Activated CD8-positive, alpha-beta memory T cell treated with anti-CD3 and anti-CD28 coated beads for 36 hours (primary cell): ENCODE measurements around the gene GCGR. TPM values are rescaled to one million over a fixed set of nuclear protein-coding genes. Genes with fewer than 3 reads are reported as not detected.

Source experiments
- CTCF ChIA-PET: fragments of 350-600 bp; sonication (Branson Sonifier 250); formaldehyde crosslinking; loops from one replicate; lab custom pipeline; 2021; ENCODE audit warnings: antibody characterized with exemption; lab: Charles Lee
- POLR2A ChIA-PET: fragments of 350-600 bp; sonication (Branson Sonifier 250); formaldehyde crosslinking; loops from one replicate; lab custom pipeline; 2021; ENCODE audit warnings: antibody characterized with exemption; lab: Charles Lee
- total RNA-seq, 2 experiments: library from RNA; stranded (reverse); gene quantifications; one replicate each; pipeline ENCODE4 v1.2.3, GENCODE V29; 2021

GCGR gene
- total RNA-seq = not detected

DNA sequence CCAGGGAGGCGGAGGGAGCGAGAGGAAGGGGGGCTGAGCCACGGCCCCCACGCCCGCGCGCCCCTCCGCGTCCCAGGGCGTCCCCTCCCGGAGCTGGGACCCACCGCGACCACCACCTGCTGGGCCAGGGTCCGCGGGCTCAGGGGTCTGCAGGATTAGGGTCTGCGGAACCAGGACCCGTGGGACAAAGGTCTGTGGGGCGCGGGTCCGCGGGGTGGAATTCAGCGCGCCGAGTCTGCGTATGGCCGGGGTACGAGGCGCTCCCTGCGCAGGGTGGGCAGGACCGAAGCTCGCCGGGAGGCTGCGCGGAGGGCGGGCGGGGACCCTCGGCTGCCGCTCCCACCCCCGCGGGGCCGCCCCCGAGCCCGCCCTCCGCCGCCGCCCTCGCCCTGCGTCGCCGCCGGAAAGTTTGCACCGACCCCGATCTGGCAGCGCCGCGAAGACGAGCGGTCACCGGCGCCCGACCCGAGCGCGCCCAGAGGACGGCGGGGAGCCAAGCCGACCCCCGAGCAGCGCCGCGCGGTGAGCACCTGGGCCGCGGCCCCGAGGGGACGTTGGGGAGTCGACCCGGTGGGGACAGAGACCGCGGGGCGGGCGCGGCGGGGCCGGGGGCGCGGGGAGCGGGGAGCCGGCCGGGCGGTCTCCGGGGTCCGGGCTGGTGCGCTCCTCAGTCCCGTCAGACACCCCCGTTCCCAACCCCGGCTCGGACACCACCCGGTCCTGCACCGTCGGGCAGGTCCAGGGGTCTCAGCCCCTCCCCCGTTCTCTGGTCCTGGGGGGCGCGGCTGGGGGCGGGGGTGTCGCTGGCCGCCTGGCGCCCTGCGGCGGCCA is at the start of gene GCGR:
TSS of gene GCGR (plus strand) at position 423 of the 831 bp plus-strand sequence. CDS start 4,869 bp downstream, outside the sequence.
- CTCF ChIA-PET = no interaction called here

DNA sequence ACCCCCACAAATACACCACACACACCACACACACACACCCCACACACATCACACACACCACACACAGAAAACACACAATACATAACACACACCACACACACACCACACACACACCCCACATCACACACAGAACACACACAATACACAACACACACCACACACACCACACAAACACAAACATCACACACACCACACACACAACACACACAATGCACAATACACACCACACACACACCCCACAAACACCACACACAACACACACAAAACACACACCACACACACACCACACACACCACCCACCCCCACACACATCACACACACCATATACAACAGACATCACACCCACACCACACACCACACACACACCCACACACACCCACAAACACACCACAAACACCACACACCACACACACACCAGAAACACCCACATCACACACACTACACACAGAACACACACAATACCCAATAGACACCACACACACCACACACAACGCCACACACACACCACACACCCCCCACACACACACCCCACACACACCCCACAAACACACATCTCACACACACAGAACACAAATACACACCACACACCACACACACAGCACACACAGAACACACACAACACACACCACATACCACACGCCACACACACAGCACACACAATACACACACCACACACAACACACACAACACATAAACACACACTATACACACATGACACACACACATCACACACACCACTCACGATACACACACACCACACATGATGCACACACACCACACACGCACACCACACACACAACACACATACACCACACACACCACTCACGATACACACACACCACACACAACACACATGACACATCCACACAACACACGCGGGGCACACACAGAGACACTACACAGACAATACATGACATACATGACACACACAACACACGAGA is 11.0 kb upstream of the GCGR start:
- POLR2A ChIA-PET = no interaction called here
- CTCF ChIA-PET = no interaction called here

More for the DNA sequence above, at the start of gene GCGR:
- POLR2A ChIA-PET = interaction anchor here (0.6 kb wide), 1 partner anchor 52 kb away, joined by 3 read pairs; no protein-coding TSS in a partner anchor

DNA sequence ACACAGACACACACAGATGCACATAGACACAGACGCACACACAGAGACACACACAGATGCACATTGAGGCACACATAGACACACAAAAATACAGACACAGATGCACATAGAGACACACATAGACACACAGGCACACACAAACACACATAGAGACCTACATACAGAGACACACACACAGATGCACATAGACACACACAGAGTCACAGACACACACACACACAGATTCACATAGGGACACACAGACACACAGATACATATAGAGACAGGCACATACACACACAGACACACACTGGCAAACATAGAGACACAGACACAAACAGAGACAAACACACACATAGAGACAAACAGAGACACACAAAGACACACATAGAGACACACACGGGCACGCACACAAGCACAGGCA is 9.9 kb upstream of the GCGR start:
- CTCF ChIA-PET = no interaction called here
- POLR2A ChIA-PET = no interaction called here

DNA sequence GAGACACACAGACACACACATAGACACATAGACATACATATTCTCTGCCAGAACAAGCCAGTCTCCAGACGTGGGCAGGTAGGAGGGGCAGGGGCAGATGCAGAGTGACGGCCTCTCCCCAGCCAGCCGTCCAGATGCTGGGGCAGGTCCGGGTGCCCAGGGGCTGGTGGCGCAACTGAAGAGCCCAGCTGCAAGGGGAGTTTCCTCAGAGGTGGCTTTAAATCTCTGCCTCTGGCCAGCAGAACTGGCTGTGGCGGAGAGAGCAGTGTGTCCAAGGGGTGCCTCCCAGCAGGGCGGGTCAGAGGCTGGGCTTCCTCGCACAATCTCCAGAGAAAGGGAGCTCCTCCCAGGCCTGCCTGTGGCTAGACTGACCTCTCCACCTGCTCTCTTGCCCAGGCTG is 9.4 kb upstream of the GCGR start:
- CTCF ChIA-PET = interaction anchor here (1.1 kb wide), 1 partner anchor 55 kb away, joined by 3 read pairs; no protein-coding TSS in a partner anchor
- POLR2A ChIA-PET = no interaction called here

DNA sequence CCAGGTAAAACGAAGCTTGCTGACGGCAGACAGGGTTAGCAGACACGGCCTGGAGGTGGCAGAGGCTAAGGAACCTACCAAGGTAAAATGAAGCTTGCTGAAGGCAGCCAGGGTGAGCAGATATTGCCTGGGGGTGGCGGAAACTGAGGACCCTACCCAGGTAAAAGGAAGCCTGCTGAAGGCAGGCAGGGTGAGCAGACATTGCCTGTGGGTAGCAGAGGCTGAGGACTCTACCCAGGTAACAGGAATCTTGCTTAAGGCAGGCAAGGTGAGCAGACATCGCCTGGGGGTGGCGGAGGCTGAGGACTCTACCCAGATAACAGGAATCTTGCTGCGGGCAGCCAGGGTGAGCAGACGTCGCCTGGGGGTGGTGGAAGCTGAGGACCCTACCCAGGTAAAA is 2.6 kb upstream of the GCGR start:
- ChIA-PET CTCF (no interaction called here), POLR2A (no interaction called here)

- POLR2A ChIA-PET = no interaction called here
Measured at GRCh38 chr17:81802048-81802758, 1.7 kb upstream of the GCGR start.

DNA sequence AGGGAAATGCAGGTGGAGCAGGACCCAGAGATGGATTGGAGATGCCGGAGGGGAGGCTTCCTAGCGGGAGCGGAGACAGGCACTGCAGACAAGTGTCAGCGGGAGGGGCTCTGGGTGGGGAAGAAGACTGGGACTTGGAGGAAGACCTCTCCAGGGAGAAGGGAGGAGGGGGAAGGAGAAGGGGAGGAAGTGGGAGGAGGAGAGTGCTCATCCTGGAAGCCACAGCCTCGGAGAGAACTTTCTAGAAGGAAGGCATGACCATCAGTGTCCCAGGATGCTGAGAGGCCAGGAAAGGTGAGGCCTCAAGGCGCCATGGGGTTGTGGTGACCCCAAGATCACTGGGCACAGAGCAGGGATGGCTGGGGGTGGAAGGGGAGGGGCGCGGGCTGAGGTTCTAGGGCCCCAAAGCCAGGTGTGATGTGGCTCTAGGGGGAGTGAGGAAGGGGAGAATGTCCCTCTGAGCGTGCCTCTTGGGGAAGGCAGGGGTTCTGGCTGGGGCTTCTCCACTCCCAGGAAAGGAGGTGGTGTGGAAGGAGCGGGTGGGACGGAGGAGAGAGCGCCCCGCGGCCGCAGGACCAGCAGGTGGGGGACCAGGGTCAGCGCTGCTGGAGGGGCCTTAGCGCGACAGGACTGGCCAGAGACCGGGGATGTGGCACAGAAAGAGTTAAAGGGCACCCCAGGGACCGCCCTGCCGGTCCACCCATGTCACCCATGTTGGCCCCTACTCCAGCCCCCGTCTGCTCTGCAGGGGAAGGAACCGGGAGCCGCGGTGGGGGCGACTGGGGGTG is 900 bp upstream of the GCGR start:
- CTCF ChIA-PET = no interaction called here
- POLR2A ChIA-PET = no interaction called here

More at GRCh38 chr17:81802048-81802758, 1.7 kb upstream of the GCGR start:
- CTCF ChIA-PET = no interaction called here

DNA sequence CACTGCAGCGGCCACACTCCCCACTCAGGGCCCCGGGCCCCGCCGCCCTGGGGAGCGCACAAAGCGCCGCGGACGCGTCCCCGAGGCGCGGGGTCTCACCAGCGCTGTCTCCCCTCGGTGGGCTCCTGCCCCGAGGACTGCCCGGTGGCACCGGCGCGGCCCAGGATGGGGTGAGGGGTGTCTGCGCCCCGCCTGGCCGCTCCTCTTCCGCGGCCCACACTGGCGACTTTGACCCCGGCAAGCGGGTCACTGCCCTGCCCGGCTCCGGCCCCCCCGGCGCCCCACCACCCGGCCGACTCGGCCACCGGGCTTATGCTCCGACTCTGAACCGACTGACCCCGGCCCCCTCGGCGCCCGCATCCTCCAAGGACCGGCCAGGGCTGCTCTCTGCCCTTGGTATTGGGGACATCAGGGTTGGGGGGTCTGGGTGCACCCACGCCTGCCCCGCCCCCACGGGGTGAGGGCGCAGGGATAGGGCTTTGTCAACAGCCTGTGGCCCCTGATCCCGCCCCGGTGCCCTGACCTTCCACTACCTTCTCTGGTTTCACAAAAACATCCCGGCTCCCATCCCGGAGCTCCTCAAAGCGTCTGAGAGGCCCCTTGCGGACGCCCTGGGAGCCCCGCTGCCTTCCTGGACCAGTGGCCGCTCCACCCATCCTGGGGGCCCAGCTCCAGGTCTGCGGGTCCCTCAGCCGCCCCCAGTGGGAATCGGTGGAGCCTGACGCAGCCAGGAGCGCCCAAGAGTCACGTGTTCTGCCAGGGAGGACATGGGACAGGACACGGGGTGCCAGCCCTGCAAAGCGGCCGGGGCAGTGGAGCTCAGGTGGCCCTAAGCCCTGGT is 829 bp downstream of the GCGR start:
- POLR2A ChIA-PET = no interaction called here
- CTCF ChIA-PET = no interaction called here

DNA sequence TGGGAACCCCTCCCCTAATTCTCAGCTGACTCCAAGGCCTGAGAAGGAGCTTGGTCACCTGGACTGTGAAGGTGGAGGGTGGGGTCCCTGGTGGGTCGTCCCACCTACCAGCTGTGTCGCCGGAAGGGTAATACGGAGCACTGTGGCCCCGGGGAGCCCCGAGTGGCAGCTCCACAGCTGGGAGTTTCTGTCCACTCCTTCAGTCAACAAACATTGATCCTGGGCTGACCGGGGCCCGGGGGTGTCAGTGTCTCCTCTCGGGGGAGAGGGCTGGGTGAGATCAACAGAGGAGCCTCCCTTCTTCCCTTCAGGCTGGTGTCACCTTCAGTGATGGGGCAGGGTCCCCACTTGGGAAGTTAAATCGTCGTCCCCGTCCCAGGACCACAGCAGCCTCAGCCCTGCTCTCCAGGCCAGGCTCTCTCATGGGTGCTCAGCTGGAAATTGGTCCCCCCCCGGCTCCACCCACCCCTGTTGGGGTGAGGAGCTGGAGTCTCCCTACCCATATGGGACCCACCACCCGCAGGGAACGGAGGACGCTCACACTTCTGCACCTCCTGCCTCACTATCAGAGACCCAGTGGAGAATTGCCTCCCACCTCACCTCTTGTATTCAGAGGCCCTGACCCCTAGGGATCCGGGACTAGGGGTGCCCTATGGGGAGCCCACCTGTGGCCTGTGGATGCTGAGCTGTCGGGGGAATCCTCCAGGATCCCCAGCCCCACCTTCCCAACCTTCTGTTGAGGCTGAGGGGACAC is 1.9 kb downstream of the GCGR start:
- ChIA-PET POLR2A (no interaction called here), CTCF (no interaction called here)

- ChIA-PET POLR2A (no interaction called here), CTCF (no interaction called here)
Measured at GRCh38 chr17:81806461-81807209, 2.7 kb downstream of the GCGR start.

DNA sequence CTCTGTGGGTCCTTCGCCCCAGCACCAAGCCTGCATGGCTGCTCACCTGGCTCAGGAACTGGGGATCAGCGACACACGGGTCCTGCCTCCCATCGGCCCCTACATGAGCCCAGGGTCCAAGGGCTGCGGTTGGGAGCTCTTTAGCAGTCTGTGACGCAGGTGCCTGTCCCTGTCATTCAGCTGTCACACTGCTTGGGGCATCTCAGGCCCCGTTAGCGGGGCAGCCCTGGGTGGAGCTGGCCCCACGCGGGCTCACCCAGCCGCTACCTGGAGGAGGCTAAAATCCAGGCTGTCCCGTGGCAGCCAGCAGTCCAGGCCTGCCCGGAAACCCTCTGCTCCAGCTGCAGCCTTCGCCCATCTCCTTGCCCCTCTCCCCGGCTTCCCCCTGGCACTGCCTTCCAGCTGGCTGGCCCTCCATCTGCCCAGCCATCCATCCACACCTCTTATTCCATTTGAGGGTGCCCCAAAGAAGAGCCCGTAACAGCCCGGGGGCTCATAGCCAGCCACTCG is 3.3 kb downstream of the GCGR start:
- ChIA-PET POLR2A (no interaction called here), CTCF (no interaction called here)

DNA sequence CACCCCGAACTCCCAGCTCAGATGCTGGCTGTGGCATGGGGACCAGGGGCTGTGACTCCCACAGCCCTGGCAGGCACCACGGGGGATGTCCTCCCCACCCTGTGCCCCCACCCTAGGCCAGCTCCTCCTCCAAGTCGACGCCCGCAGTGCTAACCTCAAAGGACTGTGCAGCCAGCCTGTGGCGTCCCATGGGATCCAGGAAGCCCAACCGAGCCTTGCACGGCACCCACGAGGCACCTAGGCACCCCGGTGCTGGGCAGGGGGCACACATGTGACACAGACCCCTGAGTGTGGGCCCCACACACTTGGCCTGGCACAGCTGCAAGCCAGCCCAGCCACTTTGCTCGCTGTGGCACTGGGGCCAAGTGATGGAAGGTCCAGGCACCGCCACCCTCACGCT is 3.9 kb downstream of the GCGR start:
- ChIA-PET POLR2A (no interaction called here), CTCF (interaction anchor here (0.8 to 1.1 kb wide), 2 partner anchors 72 to 74 kb away, joined by 3 read pairs; no protein-coding TSS in a partner anchor)

DNA sequence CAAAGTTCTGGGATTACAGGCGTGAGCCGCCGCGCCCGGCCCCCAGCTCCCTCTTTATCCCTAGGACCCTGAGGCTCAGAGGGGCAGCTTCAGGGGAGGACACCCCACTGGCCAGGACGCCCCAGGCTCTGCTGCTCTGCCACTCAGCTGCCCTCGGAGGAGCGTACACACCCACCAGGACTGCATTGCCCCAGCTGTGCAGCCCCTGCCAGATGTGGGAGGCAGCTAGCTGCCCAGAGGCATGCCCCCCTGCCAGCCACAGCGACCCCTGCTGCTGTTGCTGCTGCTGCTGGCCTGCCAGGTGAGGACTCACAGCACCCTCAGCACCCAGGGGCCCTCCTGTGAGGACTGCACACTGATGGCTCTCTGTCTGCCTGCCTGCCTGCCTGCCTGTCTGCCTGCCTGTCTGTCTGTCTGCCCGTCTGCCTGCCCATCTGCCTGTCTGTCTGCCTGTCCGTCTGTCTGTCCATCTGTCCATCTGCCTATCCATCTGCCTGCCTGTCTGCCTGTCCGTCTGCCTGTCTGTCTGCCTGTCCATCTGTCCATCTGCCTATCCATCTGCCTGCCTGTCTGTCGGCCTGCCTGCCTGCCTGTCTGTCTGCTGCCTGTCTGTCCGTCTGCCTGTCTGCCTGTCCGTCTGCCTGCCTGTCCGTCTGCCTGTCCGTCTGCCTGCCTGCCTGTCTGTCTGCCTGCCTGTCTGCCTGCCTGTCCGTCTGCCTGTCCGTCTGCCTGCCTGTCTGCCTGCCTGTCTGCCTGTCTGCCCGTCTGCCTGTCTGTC is 5.0 kb downstream of the GCGR start:
- ChIA-PET POLR2A (interaction anchor here (0.6 kb wide), 1 partner anchor 24 kb away, joined by 3 read pairs; the partner anchor contains the start of gene MCRIP1), CTCF (interaction anchor here (0.8 to 1.1 kb wide), 2 partner anchors 74 to 75 kb away, joined by 3 read pairs; no protein-coding TSS in a partner anchor)

DNA sequence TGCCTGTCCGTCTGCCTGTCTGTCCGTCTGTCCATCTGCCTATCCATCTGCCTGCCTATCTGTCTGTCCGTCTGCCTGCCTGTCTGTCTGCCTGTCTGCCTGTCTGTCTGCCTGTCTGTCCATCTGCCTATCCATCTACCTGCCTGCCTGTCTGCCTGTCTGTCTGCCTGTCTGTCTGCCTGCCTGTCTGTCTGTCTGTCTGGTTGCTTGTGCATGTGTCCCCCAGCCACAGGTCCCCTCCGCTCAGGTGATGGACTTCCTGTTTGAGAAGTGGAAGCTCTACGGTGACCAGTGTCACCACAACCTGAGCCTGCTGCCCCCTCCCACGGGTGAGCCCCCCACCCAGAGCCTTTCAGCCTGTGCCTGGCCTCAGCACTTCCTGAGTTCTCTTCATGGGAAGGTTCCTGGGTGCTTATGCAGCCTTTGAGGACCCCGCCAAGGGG is 5.6 kb downstream of the GCGR start:
- POLR2A ChIA-PET = no interaction called here
- CTCF ChIA-PET = no interaction called here

- CTCF ChIA-PET = no interaction called here
- POLR2A ChIA-PET = no interaction called here
Measured at GRCh38 chr17:81810476-81810875, 6.5 kb downstream of the GCGR start.
